ENCODE measurements around the gene ARID3B. TPM values are rescaled to one million over a fixed set of nuclear protein-coding genes. Genes with fewer than 3 reads are reported as not detected.
"Not testable (repeated sequence)": the region's sequence is repeated elsewhere in the genome, so short reads cannot be mapped to it uniquely, and the experiment has no call there.

Gene ARID3B
- polyA plus RNA-seq: 10 to 100 TPM in 1 of 3 donors, 1 to 10 TPM in 2; 3.2 to 17.3 (median 6.6) TPM

DNA sequence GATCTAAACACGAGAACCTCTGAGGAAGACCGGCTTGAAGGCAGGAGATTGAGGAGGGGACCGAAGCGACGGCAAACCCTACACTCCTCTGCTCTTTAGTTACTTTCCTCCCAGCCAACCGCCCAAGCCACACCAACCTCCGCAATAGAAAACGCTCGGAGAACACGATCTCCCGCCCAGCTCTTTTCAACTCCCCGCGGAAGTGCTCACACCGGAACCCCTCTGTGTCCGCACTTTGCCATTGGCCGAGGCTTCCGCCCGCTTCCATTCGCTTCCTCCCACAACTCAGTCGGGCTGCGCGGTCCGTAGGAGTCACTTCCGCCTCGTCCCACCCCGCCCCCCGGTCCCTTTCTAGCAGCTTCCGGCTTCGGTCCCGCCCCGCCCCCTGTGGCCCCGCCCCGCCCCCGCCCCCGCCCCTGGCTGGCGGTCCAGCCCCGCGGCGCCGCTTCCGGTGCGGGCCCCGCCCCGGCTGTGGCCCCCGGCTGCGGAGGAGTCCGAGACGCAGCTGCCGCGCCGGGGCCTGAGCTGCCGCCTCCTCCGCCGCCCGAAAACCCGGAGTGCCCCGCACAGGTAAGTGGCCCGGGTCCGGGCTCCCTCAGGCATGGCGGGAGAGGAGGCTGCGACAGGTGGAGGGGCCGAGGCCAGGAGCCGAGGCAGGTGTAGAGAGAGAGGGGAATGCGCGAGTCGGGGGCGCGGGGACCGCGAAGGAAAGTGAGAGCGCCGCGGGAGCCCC is at the start of gene ARID3B:
Gene ARID3B, plus strand, starts transcription at position 460 of the 733 bp plus-strand sequence. CDS start 2,717 bp downstream, outside the sequence.
- H3K27ac Mint-ChIP-seq: peak within 1 kb of the TSS; percentile 88 to 98 (median 97)
- H3K4me1 Mint-ChIP-seq: peaks cover 56 to 60% of the 10 kb centered on the region in 2 donors
- peaks cover 0 to 3% (median 0%) of the 10 kb centered on the region in 3 donors for H3K36me3 Mint-ChIP-seq
- no peaks in the 10 kb centered on the region for H3K9me3 Mint-ChIP-seq
- DNase-seq: peak; percentile 90 to 94 (median 94)
- peaks cover 9 to 13% (median 10%) of the 10 kb centered on the region in 3 donors for H3K27me3 Mint-ChIP-seq (ENCODE audit: low read depth in 3 of 3)
- peak within 1 kb of the TSS; percentile 93 to 99 (median 97) for H3K4me3 Mint-ChIP-seq

DNA sequence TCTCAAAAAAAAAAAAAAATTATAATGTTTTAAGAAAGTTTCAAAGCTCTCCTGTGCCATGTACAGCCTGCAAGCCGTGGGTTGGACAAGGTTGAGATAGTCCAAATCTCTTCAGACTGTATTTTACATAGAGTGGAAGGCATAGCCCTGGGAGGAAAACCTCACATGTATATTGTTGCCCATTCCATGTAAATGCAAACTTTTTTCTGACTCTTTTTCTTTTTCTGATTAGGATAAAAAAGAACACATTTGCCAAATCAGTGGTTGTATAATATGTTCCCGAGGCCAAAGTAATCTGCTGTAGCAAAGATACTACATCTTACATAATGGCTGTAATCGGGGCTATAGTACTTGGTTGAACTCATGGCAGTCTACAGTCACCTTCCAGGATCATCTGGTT is 44.4 kb upstream of the ARID3B start:
- peaks cover 0 to 2% (median 0%) of the 10 kb centered on the region in 3 donors for H3K36me3 Mint-ChIP-seq
- no peaks in the 10 kb centered on the region for H3K27me3 Mint-ChIP-seq (ENCODE audit: low read depth in 3 of 3)
- no peaks in the 10 kb centered on the region for H3K4me1 Mint-ChIP-seq
- no peak overlapping the region for H3K27ac Mint-ChIP-seq
- H3K9me3 Mint-ChIP-seq: no peaks in the 10 kb centered on the region
- H3K4me3 Mint-ChIP-seq: no peak overlapping the region
- DNase-seq: no peak

GRCh38 chr15:74497584-74497983 is 43.4 kb upstream of the ARID3B start:
- peaks cover 3% of the 10 kb centered on the region in 3 donors for H3K36me3 Mint-ChIP-seq

DNA sequence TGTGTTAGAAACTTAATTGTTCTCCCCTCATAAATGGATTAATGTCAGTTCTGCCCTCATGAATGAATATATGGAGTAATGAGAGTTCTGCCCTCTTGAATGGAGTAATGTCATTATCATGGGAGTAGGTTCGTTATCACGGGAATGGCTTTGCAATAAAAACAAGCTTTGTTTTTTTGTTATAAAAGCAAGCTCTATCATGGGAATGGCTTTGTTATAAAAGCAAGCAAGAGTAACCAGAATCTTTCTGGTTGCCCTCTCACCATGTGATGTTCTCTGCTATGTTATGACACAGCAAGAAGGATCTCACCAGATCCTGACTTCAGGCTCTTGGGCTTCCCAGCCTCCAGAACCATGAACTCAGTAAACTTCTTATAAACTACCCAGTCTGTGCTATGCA is 41.7 kb upstream of the ARID3B start:
- no peaks in the 10 kb centered on the region for H3K27me3 Mint-ChIP-seq (ENCODE audit: low read depth in 3 of 3)
- H3K9me3 Mint-ChIP-seq: no peaks in the 10 kb centered on the region
- no peaks in the 10 kb centered on the region for H3K4me1 Mint-ChIP-seq
- no peak overlapping the region for H3K27ac Mint-ChIP-seq
- no peak for DNase-seq
- H3K4me3 Mint-ChIP-seq: no peak overlapping the region
- H3K36me3 Mint-ChIP-seq: peaks cover 7 to 13% (median 8%) of the 10 kb centered on the region in 3 donors

More at GRCh38 chr15:74497584-74497983, 43.4 kb upstream of the ARID3B start:
- DNase-seq: no peak
- H3K27me3 Mint-ChIP-seq (ENCODE audit: low read depth in 3 of 3): no peaks in the 10 kb centered on the region
- no peaks in the 10 kb centered on the region for H3K4me1 Mint-ChIP-seq
- H3K4me3 Mint-ChIP-seq: no peak overlapping the region
- no peaks in the 10 kb centered on the region for H3K9me3 Mint-ChIP-seq
- H3K27ac Mint-ChIP-seq: peak overlapping the region in 1 of 6 donors; percentile 14

DNA sequence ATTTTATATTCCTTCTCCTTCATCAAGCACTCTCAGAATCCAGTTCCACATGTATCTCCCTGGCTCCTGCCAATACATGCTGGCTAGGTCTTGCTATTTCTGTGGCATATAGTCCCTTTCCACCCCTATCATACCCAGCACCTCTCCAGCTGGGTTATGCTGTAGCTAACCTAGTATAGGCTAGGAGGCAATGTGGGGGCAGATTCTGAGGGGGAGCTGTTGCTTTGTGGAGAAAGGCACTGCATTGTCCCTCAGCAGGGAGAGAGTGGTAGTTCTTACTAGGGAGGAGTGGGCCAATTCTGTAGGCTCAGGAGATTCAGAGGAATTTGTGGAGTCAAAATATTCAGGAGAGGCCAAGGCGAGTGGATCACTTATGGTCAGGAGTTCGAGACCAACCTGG is 40.6 kb upstream of the ARID3B start:
- no peaks in the 10 kb centered on the region for H3K4me1 Mint-ChIP-seq
- no peaks in the 10 kb centered on the region for H3K9me3 Mint-ChIP-seq
- no peak for DNase-seq
- H3K27me3 Mint-ChIP-seq (ENCODE audit: low read depth in 3 of 3): peaks cover 0 to 1% (median 0%) of the 10 kb centered on the region in 3 donors
- no peak overlapping the region for H3K4me3 Mint-ChIP-seq
- H3K36me3 Mint-ChIP-seq: peaks cover 8 to 14% (median 8%) of the 10 kb centered on the region in 3 donors
- no peak overlapping the region for H3K27ac Mint-ChIP-seq

DNA sequence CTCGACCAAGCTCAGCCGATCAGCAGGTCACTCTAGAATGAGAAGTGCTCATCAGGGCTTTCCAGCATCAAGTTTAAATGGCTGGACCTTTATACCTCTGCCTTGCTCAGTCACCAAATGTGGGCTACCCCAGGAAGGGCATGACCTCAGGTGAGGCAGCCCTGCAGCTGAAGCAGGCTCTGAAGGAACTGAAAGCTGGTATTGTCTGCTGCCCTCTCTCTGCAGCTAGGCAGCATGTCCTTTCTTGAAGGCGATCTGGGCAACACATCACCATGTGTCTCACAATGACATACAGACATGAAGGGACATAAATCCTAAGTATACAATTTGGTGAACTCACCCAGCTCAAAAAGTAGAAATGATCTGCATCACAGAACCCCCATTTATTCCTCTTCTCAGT is 38.7 kb upstream of the ARID3B start:
- no peak for DNase-seq
- H3K4me3 Mint-ChIP-seq: no peak overlapping the region
- no peaks in the 10 kb centered on the region for H3K4me1 Mint-ChIP-seq
- H3K9me3 Mint-ChIP-seq: no peaks in the 10 kb centered on the region
- peaks cover 0 to 1% (median 0%) of the 10 kb centered on the region in 3 donors for H3K27me3 Mint-ChIP-seq (ENCODE audit: low read depth in 3 of 3)
- peaks cover 8 to 16% (median 14%) of the 10 kb centered on the region in 3 donors for H3K36me3 Mint-ChIP-seq
- H3K27ac Mint-ChIP-seq: peak overlapping the region in 1 of 6 donors; percentile 44

DNA sequence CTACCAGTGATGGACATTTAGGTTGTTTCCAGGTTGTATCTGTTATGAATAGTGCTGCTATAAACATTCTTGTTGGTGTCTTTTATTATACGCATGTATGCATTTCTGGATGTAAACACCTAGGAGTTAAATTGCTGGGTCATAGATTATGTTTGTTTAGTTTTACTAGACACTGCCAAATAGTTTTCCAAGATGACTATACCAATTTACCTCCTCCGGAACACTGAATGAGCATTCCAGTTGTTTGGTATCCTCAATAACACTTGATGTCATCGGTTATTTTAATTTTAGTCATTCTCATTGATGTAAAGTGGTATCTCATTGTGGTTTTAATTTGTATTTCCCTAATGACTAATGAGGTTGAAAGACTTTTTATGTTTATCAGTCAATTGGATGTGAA is 36.6 kb upstream of the ARID3B start:
- H3K4me1 Mint-ChIP-seq: no peaks in the 10 kb centered on the region
- H3K27ac Mint-ChIP-seq: no peak overlapping the region
- no peak for DNase-seq
- H3K27me3 Mint-ChIP-seq (ENCODE audit: low read depth in 3 of 3): peaks cover 0 to 1% (median 0%) of the 10 kb centered on the region in 3 donors
- H3K9me3 Mint-ChIP-seq: no peaks in the 10 kb centered on the region
- H3K4me3 Mint-ChIP-seq: no peak overlapping the region
- peaks cover 8 to 16% (median 14%) of the 10 kb centered on the region in 3 donors for H3K36me3 Mint-ChIP-seq

- H3K9me3 Mint-ChIP-seq: no peaks in the 10 kb centered on the region
- H3K27ac Mint-ChIP-seq: no peak overlapping the region
- DNase-seq: no peak
- no peaks in the 10 kb centered on the region for H3K4me1 Mint-ChIP-seq
- peaks cover 8 to 16% (median 14%) of the 10 kb centered on the region in 3 donors for H3K36me3 Mint-ChIP-seq
- peaks cover 0 to 1% (median 0%) of the 10 kb centered on the region in 3 donors for H3K27me3 Mint-ChIP-seq (ENCODE audit: low read depth in 3 of 3)
- H3K4me3 Mint-ChIP-seq: no peak overlapping the region
These were observed 36.2 kb upstream of the ARID3B start for GRCh38 chr15:74504836-74505235.

DNA sequence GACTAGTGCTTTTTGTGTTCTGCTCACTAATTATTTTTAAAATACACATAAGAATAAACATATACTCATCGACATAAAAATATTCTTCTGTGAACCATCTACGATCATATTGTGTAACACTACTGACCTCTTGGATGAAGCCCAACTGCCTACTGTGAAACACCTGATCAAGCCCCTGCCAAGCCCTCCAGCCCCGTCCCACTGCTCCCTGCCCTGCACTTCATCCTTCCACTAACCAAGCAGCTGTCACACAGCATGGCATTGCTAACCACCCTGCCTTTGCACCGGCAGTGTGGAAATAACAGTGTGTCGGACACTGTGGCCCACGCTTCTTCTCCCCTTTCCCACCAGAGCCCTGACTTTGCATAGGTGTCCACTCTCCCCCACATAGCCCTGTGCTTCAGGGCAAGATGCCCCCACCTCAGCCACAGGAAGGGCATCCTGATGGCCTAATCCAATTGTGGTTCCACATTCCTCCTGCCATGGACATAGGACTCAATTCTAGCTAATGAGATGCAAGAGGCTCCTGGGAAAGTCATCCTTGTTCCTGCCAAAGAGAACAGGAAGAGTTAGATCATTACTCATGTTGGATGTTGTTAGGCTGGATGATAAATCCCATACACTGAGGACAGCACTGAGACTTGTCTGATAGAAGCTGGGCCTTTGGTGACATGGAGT is 35.0 kb upstream of the ARID3B start:
- Mint-ChIP-seq H3K9me3 (no peaks in the 10 kb centered on the region), H3K4me3 (no peak overlapping the region), H3K27ac (peak overlapping the region in 1 of 6 donors; percentile 78), H3K27me3 (ENCODE audit: low read depth in 3 of 3) (peaks cover 0 to 1% (median 0%) of the 10 kb centered on the region in 3 donors), H3K4me1 (no peaks in the 10 kb centered on the region), H3K36me3 (peaks cover 8 to 16% (median 14%) of the 10 kb centered on the region in 3 donors)
- DNase-seq: no peak

DNA sequence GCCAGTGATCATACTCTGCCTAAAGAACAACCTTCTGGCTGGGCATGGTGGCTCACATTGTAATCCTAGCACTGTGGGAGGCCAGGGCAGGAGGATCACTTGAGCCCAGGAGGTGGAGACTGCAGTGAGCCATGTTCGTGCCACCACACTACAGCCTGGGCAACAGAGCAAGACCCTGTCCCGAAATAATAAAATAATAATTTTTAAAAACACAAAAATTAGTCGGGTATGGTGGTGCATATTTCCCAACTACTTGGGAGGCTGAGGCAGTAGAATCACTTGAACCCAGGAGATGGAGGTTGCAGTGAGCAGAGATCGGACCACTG is 34.5 kb upstream of the ARID3B start:
- H3K4me3 Mint-ChIP-seq: no peak overlapping the region
- no peak for DNase-seq
- peaks cover 0 to 2% of the 10 kb centered on the region in 2 donors for H3K4me1 Mint-ChIP-seq
- H3K36me3 Mint-ChIP-seq: peaks cover 8 to 16% (median 14%) of the 10 kb centered on the region in 3 donors
- peaks cover 0 to 1% (median 0%) of the 10 kb centered on the region in 3 donors for H3K27me3 Mint-ChIP-seq (ENCODE audit: low read depth in 3 of 3)
- no peak overlapping the region for H3K27ac Mint-ChIP-seq
- H3K9me3 Mint-ChIP-seq: no peaks in the 10 kb centered on the region

- Mint-ChIP-seq H3K4me1 (peaks cover 10 to 12% of the 10 kb centered on the region in 2 donors), H3K4me3 (peak overlapping the region in 1 of 5 donors; percentile 28), H3K9me3 (no peaks in the 10 kb centered on the region), H3K27me3 (ENCODE audit: low read depth in 3 of 3) (peaks cover 0 to 5% (median 0%) of the 10 kb centered on the region in 3 donors), H3K36me3 (peaks cover 0 to 6% (median 3%) of the 10 kb centered on the region in 3 donors), H3K27ac (peak overlapping the region in 3 of 6 donors; percentile 36 to 71 (median 40))
- DNase-seq: no peak
These were observed 29.4 kb upstream of the ARID3B start for GRCh38 chr15:74511583-74511982.

GRCh38 chr15:74514059-74514458 is 27.0 kb upstream of the ARID3B start:
- not testable (repeated sequence) for H3K4me3 Mint-ChIP-seq; H3K9me3 Mint-ChIP-seq; H3K27me3 Mint-ChIP-seq (ENCODE audit: low read depth in 3 of 3); H3K36me3 Mint-ChIP-seq; DNase-seq
- peak overlapping the region in 1 of 6 donors; percentile 32 for H3K27ac Mint-ChIP-seq
- peaks cover 10 to 12% of the 10 kb centered on the region in 2 donors for H3K4me1 Mint-ChIP-seq

DNA sequence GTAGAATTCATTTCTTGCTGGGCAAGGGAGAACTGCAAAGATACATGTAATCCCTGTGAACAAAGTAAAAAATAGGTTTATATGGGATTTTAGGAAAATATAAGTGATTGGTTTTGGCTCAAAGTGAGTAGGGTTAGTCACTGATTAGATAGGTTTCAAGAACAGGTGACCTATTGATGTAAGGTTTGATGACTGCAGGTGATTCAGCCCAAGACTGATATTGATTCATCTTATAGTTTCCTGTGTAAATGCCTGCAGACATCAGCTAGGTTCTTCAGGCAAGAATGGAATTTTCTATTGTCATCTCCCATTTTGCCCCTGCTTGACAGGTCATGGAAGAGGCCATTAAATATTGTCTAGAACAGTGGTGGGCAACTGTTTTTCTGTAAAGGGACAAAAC is 23.9 kb upstream of the ARID3B start:
- H3K4me3 Mint-ChIP-seq: no peak overlapping the region
- H3K27me3 Mint-ChIP-seq (ENCODE audit: low read depth in 3 of 3): peaks cover 0 to 5% (median 0%) of the 10 kb centered on the region in 3 donors
- H3K36me3 Mint-ChIP-seq: peaks cover 0 to 3% (median 2%) of the 10 kb centered on the region in 3 donors
- H3K4me1 Mint-ChIP-seq: peaks cover 5% of the 10 kb centered on the region in 2 donors
- DNase-seq: no peak
- no peaks in the 10 kb centered on the region for H3K9me3 Mint-ChIP-seq
- H3K27ac Mint-ChIP-seq: no peak overlapping the region

DNA sequence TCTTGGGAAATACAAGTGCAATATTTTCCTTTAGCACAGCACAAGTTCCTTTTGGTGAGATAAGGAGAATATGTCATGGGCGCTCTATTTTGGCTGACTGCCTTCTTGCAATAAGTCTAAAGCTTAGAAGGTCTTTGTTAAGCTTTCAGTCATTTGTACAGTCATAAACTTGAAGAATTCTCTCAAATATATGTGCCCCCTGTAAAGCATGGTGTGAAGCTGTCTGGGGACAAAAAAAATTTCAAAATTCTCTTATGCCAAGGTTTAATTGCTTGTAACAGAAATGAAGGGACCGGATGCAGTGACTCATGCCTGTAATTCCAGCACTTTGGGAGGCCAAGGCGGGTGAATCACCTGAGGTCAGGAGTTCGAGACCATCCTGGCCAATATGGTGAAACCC is 21.7 kb upstream of the ARID3B start:
- no peak for DNase-seq
- no peak overlapping the region for H3K27ac Mint-ChIP-seq
- peaks cover 0 to 5% (median 0%) of the 10 kb centered on the region in 3 donors for H3K27me3 Mint-ChIP-seq (ENCODE audit: low read depth in 3 of 3)
- no peaks in the 10 kb centered on the region for H3K36me3 Mint-ChIP-seq
- H3K4me3 Mint-ChIP-seq: no peak overlapping the region
- no peaks in the 10 kb centered on the region for H3K9me3 Mint-ChIP-seq
- H3K4me1 Mint-ChIP-seq: no peaks in the 10 kb centered on the region
